Measurements from ENCODE around the gene MAMSTR. TPM values are rescaled to one million over a fixed set of nuclear protein-coding genes. Genes with fewer than 3 reads are reported as not detected.
A peak's percentile ranks its signal among the peaks of the same experiment; 100 is the strongest.

The MAMSTR gene
- total and polyA plus RNA-seq, 9 of the 15 experiments (the other 6 are each of a cell fraction or from before 2014, with no cell fraction given): 0.08 to 1.00 (median 0.40) TPM; not detected in 1

DNA sequence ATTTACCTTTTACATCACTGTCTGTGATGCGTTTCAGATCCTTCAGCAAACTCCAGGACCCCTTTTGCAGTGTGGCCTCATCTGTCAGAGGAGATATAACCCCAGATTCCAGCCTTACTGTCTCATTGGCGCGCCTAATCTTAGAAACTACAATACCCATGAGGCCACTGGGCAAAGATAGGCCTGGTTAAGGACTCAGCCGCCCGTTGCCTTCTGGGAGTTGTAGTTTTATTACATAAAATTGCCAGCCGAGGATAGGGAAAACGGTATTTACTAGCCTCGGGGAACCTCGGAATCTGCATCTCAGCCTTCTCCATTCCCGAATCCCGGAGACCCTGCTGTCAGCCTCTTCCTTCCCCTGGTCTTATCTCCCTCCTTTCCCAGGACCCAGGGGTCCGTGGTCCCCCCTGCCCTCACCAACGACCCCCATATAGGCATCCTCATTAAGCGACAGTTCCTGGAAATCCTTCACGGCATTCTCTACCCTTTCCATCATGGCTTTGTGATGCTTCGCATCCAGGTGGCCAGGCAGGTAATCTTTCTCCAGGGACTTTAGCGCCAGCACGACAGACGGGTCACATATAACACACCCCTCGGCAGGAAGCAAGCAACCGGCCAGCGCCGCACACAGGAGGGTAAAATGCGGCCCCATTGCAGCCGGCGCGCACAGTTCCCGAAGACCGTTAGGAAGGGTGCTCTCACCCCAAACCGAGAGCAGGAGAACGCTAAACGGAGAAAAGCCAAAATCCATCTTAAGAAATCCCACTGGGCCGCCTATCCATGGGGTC lies 25.9 kb upstream of the MAMSTR start (continued):
- TF ChIP-seq ZNF589 (CRISPR knock-in tag; IDR thresholded peaks at IDR 0.05; ENCODE audit: low read depth) (0 out of 2 replicates have a peak, but pooled peaks have one; percentile 37), ZNF766 (CRISPR knock-in tag; conservative IDR thresholded peaks at IDR 0.05) (peak; percentile 90), NEUROD1 (IDR thresholded peaks at IDR 0.05; ENCODE audit: borderline replicate concordance, low read depth, low read length, partially characterized antibody) (no peak), SIX5 (IDR thresholded peaks at IDR 0.05; ENCODE audit: borderline replicate concordance in 1 of 2, insufficient read depth in 1 of 2, low read depth in 1 of 2, low read length in 2 of 2) (peak; percentile 97 to 99), ZNF143 (CRISPR knock-in tag; IDR thresholded peaks at IDR 0.05) (peak; percentile 98), TEAD1 (CRISPR knock-in tag; IDR thresholded peaks at IDR 0.05) (peak in 1 of 2 experiments; percentile 62; a peak in 1 of 4 replicates), ZNF644 (tag; IDR thresholded peaks at IDR 0.05; ENCODE audit: low read depth) (peak; percentile 90), NFRKB (IDR thresholded peaks at IDR 0.05; ENCODE audit: low read depth) (no peak), MBD2 (IDR thresholded peaks at IDR 0.05; ENCODE audit: borderline replicate concordance, low read depth) (peak; percentile 76)
- TF ChIP-seq, protein P1, sequence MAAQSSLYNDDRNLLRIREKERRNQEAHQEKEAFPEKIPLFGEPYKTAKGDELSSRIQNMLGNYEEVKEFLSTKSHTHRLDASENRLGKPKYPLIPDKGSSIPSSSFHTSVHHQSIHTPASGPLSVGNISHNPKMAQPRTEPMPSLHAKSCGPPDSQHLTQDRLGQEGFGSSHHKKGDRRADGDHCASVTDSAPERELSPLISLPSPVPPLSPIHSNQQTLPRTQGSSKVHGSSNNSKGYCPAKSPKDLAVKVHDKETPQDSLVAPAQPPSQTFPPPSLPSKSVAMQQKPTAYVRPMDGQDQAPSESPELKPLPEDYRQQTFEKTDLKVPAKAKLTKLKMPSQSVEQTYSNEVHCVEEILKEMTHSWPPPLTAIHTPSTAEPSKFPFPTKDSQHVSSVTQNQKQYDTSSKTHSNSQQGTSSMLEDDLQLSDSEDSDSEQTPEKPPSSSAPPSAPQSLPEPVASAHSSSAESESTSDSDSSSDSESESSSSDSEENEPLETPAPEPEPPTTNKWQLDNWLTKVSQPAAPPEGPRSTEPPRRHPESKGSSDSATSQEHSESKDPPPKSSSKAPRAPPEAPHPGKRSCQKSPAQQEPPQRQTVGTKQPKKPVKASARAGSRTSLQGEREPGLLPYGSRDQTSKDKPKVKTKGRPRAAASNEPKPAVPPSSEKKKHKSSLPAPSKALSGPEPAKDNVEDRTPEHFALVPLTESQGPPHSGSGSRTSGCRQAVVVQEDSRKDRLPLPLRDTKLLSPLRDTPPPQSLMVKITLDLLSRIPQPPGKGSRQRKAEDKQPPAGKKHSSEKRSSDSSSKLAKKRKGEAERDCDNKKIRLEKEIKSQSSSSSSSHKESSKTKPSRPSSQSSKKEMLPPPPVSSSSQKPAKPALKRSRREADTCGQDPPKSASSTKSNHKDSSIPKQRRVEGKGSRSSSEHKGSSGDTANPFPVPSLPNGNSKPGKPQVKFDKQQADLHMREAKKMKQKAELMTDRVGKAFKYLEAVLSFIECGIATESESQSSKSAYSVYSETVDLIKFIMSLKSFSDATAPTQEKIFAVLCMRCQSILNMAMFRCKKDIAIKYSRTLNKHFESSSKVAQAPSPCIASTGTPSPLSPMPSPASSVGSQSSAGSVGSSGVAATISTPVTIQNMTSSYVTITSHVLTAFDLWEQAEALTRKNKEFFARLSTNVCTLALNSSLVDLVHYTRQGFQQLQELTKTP (IDR thresholded peaks at IDR 0.05; ENCODE audit: low read depth in 1 of 2, partially characterized antibody in 2 of 2): peak; percentile 47 to 99
- TF ChIP-seq, protein P2, sequence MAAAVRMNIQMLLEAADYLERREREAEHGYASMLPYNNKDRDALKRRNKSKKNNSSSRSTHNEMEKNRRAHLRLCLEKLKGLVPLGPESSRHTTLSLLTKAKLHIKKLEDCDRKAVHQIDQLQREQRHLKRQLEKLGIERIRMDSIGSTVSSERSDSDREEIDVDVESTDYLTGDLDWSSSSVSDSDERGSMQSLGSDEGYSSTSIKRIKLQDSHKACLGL (CRISPR knock-in tag; IDR thresholded peaks at IDR 0.05; ENCODE audit: borderline replicate concordance, poor library complexity, severe bottlenecking): no peak

Measured in K562 (cell line).